HCT116 (cell line): ENCODE data around the gene ZNF423. TPM values are rescaled to one million over a fixed set of nuclear protein-coding genes. Genes with fewer than 3 reads are reported as not detected.

Experiments
- ATAC-seq: fragments of 200-7000 bp; cut with Tn5 transposase; 2 replicates; pipeline ENCODE4 v1.9.1; 2020; ENCODE audit warnings: mild to moderate bottlenecking, moderate library complexity
- BruUV-seq: library from RNA; stranded (reverse); fragments of 400-500 nt; replicated peaks from 2 replicates; lab custom pipeline; 2021; lab: Mats Ljungman, UMichigan
- CTCF ChIA-PET: fragments of 300-600 bp; sonication (Branson Sonifier 250); formaldehyde crosslinking; loops from one replicate; lab custom pipeline; 2021; ENCODE audit warnings: antibody characterized with exemption; lab: Charles Lee
- POLR2A ChIA-PET: fragments of 300-600, 350-600 bp; sonication (Branson Sonifier 250); formaldehyde crosslinking; loops from one replicate; lab custom pipeline; 2021; ENCODE audit warnings: antibody characterized with exemption; lab: Charles Lee
- RAD21 ChIA-PET, 2 experiments: fragments of 300-600 bp; sonication (Branson Sonifier 250); formaldehyde crosslinking; loops; one replicate each; lab custom pipeline; 2023; ENCODE audit warnings: low total read pairs in 2 of 2; ENCODE audit not compliant: uncharacterized antibody in 2 of 2, unreplicated experiment in 2 of 2, low non-redundant PET in 1 of 2; lab: Charles Lee
- DNase-seq: peaks from one replicate; pipeline ENCODE4 v3.0.0-alpha.2; 2010; ENCODE audit warnings: low read depth, low spot score
- H2AFZ ChIP-seq: fragments of 200-600 bp; shearing (Covaris generic), sonication (generic); 2 replicates; pipeline ENCODE4 v1.6.1; 2017; ENCODE audit warnings: low read depth, mixed run types, mixed read lengths, antibody characterized with exemption, low read length; ENCODE audit not compliant: poor library complexity, severe bottlenecking
- H3K27ac ChIP-seq: 2 replicates; pipeline ENCODE4 v1.5.1; 2012; ENCODE audit warnings: low read depth, low read length
- H3K27me3 ChIP-seq: fragments of 200-600 bp; sonication (generic); 2 replicates; pipeline ENCODE4 v1.6.1; 2016; ENCODE audit warnings: mixed run types, low read length, mixed read lengths; ENCODE audit not compliant: insufficient read depth
- H3K36me3 ChIP-seq, 2 experiments: fragments of 200-500 bp in 1 of 2; fragments of 200-600 bp in 1 of 2; sonication (Bioruptor generic) in 1 of 2; sonication (generic) in 1 of 2; 2 replicates each; pipeline versions ENCODE4 v1.5.1 to v1.6.1; 2014 to 2016; ENCODE audit warnings: low read length in 2 of 2, inconsistent platforms in 1 of 2, mixed read lengths in 1 of 2, mixed run types in 1 of 2; ENCODE audit not compliant: insufficient read depth in 2 of 2, control insufficient read depth in 1 of 2
- H3K4me1 ChIP-seq, 2 experiments: fragments of 200-600 bp in 1 of 2; sonication (generic) in 1 of 2; 2 replicates each; pipeline versions ENCODE4 v1.5.1 to v1.6.1; 2012 to 2017; ENCODE audit warnings: low read length in 2 of 2, inconsistent platforms in 1 of 2, mild to moderate bottlenecking in 1 of 2, mixed read lengths in 1 of 2, mixed run types in 1 of 2, moderate library complexity in 1 of 2; ENCODE audit not compliant: insufficient read depth in 2 of 2, control insufficient read depth in 1 of 2
- H3K4me2 ChIP-seq: fragments of 200-600 bp; sonication (generic); 2 replicates; pipeline ENCODE4 v1.6.1; 2017; ENCODE audit warnings: mixed run types, low read length, mixed read lengths
- H3K4me3 ChIP-seq, 2 experiments: fragments of 200-600 bp in 1 of 2; sonication (generic) in 1 of 2; replicated peaks in 1 of 2; 2 replicates each; pipeline ENCODE4 v1.5.1; 2011 to 2016; ENCODE audit warnings: low read length in 2 of 2, control low read depth in 1 of 2, low read depth in 1 of 2, mild to moderate bottlenecking in 1 of 2, mixed read lengths in 1 of 2, mixed run types in 1 of 2
- H3K79me2 ChIP-seq: fragments of 200-600 bp; sonication (generic); 2 replicates; pipeline ENCODE4 v1.6.1; 2017; ENCODE audit warnings: mild to moderate bottlenecking, mixed run types, low read length, moderate library complexity, mixed read lengths; ENCODE audit not compliant: insufficient read depth
- H3K9ac ChIP-seq: fragments of 200-600 bp; sonication (generic); 2 replicates; pipeline ENCODE4 v1.6.1; 2016; ENCODE audit warnings: low read length, mixed read lengths
- H3K9me2 ChIP-seq: fragments of 200-600 bp; sonication (generic), shearing (Covaris generic); 2 replicates; pipeline ENCODE4 v1.6.1; 2017; ENCODE audit warnings: mixed run types, mild to moderate bottlenecking, moderate library complexity; ENCODE audit not compliant: insufficient read depth
- H3K9me3 ChIP-seq, 2 experiments: fragments of 200-500 bp in 1 of 2; fragments of 200-600 bp in 1 of 2; sonication (Bioruptor generic) in 1 of 2; sonication (generic) in 1 of 2; 2 replicates each; pipeline ENCODE4 v1.6.1; 2014 to 2017; ENCODE audit warnings: low read length in 2 of 2, mixed read lengths in 2 of 2, inconsistent platforms in 1 of 2, low read depth in 1 of 2, mild to moderate bottlenecking in 1 of 2, mixed run types in 1 of 2, moderate library complexity in 1 of 2; ENCODE audit not compliant: control insufficient read depth in 1 of 2, insufficient read depth in 1 of 2
- H4K20me1 ChIP-seq: fragments of 200-600 bp; sonication (generic), shearing (Covaris generic); 2 replicates; pipeline ENCODE4 v1.6.1; 2017; ENCODE audit warnings: mixed run types, mild to moderate bottlenecking, moderate library complexity; ENCODE audit not compliant: insufficient read depth
- ATF3 ChIP-seq: IDR thresholded peaks from 2 replicates; pipeline ENCODE4 v1.6.1; 2012
- CEBPB ChIP-seq: IDR thresholded peaks from 2 replicates; pipeline ENCODE4 v1.6.1; 2012; ENCODE audit warnings: low read depth
- EGR1 ChIP-seq: IDR thresholded peaks from 2 replicates; pipeline ENCODE4 v1.6.1; 2012; ENCODE audit warnings: low read depth
- ELF1 ChIP-seq: IDR thresholded peaks from 2 replicates; pipeline ENCODE4 v1.6.1; 2012; ENCODE audit warnings: low read depth, borderline replicate concordance
- FOSL1 ChIP-seq: IDR thresholded peaks from 2 replicates; pipeline ENCODE4 v1.6.1; 2012; ENCODE audit warnings: low read depth
- JUND ChIP-seq: IDR thresholded peaks from 2 replicates; pipeline ENCODE4 v1.6.1; 2012
- POLR2A ChIP-seq: IDR thresholded peaks from 2 replicates; pipeline ENCODE4 v1.7.0; 2011; ENCODE audit warnings: borderline replicate concordance; ENCODE audit not compliant: insufficient read depth, insufficient read length; ENCODE audit errors: extremely low read depth
- POLR2AphosphoS5 ChIP-seq: IDR thresholded peaks from 2 replicates; pipeline ENCODE4 v1.6.1; 2011; ENCODE audit warnings: mild to moderate bottlenecking, low read depth, low read length, moderate library complexity
- SP1 ChIP-seq: IDR thresholded peaks from 2 replicates; pipeline ENCODE4 v1.6.1; 2012; ENCODE audit warnings: low read depth
- SRF ChIP-seq: IDR thresholded peaks from 2 replicates; pipeline ENCODE4 v1.6.1; 2012; ENCODE audit warnings: low read depth
- TCF7L2 ChIP-seq: IDR thresholded peaks from 2 replicates; pipeline ENCODE4 v1.7.0; 2011; ENCODE audit warnings: borderline replicate concordance, inconsistent platforms; ENCODE audit not compliant: insufficient read depth, insufficient read length; ENCODE audit errors: extremely low read depth
- YY1 ChIP-seq: IDR thresholded peaks from 2 replicates; pipeline ENCODE4 v1.6.1; 2011; ENCODE audit warnings: low read length, low read depth, moderate library complexity, mild to moderate bottlenecking; ENCODE audit not compliant: insufficient replicate concordance; ENCODE audit errors: extremely low read depth
- intact Hi-C: fragments of 100-400 bp; cut with micrococcal nuclease; formaldehyde crosslinking; loops from 2 replicates; pipeline ENCODE4 v1.10.0; 2022
- total RNA-seq: library from RNA; stranded (reverse); gene quantifications from one replicate; pipeline ENCODE4 v1.2.1, GENCODE V29; 2021; ENCODE audit not compliant: unreplicated experiment
- TF ChIP-seq, protein P1 (sequence below): IDR thresholded peaks from 2 replicates; pipeline ENCODE4 v1.6.1; 2012; ENCODE audit warnings: low read depth

The ZNF423 gene
- total RNA-seq, 1 experiment from 2014 or later, result 0.22 TPM

- intact Hi-C loops, result no loop called here
- no peaks in the 10 kb centered on the region; the same call in 1 of the 2 replicates for H4K20me1 ChIP-seq
- no peak overlapping the region for H3K4me3 ChIP-seq
- no peaks in the 10 kb centered on the region; the same call in 1 of the 2 replicates for H3K27me3 ChIP-seq
- BruUV-seq, result no TSS peak
- CTCF ChIA-PET, result no interaction called here
- no peak overlapping the region for H2AFZ ChIP-seq
- H3K79me2 ChIP-seq, result no peaks in the 10 kb centered on the region
- H3K4me2 ChIP-seq, result no peak overlapping the region
- ATAC-seq (no peak), DNase-seq (no peak)
- no peaks in the 10 kb centered on the region for H3K9me3 ChIP-seq
- H3K36me3 ChIP-seq, result no peaks in the 10 kb centered on the region
- no peaks in the 10 kb centered on the region for H3K9me2 ChIP-seq
- RAD21 ChIA-PET, result no interaction called here
- TF ChIP-seq TCF7L2 (no peak), SP1 (no peak), YY1 (no peak), CEBPB (no peak), ELF1 (no peak), JUND (no peak), FOSL1 (no peak), EGR1 (no peak), SRF (no peak), POLR2AphosphoS5 (no peak), ATF3 (no peak), POLR2A (no peak)
- TF ChIP-seq, protein P1, sequence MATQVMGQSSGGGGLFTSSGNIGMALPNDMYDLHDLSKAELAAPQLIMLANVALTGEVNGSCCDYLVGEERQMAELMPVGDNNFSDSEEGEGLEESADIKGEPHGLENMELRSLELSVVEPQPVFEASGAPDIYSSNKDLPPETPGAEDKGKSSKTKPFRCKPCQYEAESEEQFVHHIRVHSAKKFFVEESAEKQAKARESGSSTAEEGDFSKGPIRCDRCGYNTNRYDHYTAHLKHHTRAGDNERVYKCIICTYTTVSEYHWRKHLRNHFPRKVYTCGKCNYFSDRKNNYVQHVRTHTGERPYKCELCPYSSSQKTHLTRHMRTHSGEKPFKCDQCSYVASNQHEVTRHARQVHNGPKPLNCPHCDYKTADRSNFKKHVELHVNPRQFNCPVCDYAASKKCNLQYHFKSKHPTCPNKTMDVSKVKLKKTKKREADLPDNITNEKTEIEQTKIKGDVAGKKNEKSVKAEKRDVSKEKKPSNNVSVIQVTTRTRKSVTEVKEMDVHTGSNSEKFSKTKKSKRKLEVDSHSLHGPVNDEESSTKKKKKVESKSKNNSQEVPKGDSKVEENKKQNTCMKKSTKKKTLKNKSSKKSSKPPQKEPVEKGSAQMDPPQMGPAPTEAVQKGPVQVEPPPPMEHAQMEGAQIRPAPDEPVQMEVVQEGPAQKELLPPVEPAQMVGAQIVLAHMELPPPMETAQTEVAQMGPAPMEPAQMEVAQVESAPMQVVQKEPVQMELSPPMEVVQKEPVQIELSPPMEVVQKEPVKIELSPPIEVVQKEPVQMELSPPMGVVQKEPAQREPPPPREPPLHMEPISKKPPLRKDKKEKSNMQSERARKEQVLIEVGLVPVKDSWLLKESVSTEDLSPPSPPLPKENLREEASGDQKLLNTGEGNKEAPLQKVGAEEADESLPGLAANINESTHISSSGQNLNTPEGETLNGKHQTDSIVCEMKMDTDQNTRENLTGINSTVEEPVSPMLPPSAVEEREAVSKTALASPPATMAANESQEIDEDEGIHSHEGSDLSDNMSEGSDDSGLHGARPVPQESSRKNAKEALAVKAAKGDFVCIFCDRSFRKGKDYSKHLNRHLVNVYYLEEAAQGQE, result no peak
- H3K9ac ChIP-seq, result no peak overlapping the region
- no peak overlapping the region for H3K27ac ChIP-seq
- H3K4me1 ChIP-seq, result peaks cover 1 to 2% of the 10 kb centered on the region in 2 experiments; a peak in 3 of 4 replicates
- POLR2A ChIA-PET, result no interaction called here
These were observed 112.8 kb downstream of the ZNF423 start for GRCh38 chr16:49743203-49743464.
